Activated T-helper 9 cell treated with anti-CD3 and anti-CD28 coated beads, Interleukin-2, amount 50 U/mL, for 16 hours (primary cell): ENCODE data around the gene SCARB1.

Experiments used
- DNase-seq: peaks from one replicate; pipeline ENCODE4 v3.0.0-alpha.2; 2020; ENCODE audit warnings: low read depth

Gene SCARB1

GRCh38 chr12:124730455-124730932 lies 133.2 kb downstream of the SCARB1 start:
- no peak for DNase-seq

- no peak for DNase-seq
Measured at GRCh38 chr12:124727922-124728321, 135.7 kb downstream of the SCARB1 start.

- no peak for DNase-seq
Measured at GRCh38 chr12:124727264-124727800, 136.3 kb downstream of the SCARB1 start.
